ENCODE data around the gene KHK.

DNA sequence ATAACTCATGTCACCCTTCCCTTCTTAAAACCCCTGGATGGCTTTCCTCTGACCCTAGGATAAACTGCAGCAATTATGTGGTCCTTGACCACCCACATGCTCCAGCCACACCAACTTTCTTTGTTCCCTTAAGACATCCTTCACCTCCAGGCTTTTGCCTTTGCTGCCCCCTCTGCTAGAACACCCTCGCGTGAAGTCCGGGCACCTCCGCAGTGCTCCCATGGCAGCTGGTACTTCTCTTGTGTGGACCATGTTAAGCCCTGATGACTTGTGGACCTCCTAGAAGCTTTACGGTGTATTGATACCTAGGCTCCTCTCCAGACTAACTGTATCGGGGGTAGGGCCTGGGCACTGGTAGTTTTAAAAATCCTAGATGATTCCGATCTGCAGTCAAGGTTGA, 36.2 kb downstream of the KHK start:
- TF ChIP-seq POLR2AphosphoS5 (IDR thresholded peaks at IDR 0.05) (no peak), EP300 (IDR thresholded peaks at IDR 0.05) (no peak), POLR2A (IDR thresholded peaks at IDR 0.05) (no peak)
- TF ChIP-seq, protein P1, sequence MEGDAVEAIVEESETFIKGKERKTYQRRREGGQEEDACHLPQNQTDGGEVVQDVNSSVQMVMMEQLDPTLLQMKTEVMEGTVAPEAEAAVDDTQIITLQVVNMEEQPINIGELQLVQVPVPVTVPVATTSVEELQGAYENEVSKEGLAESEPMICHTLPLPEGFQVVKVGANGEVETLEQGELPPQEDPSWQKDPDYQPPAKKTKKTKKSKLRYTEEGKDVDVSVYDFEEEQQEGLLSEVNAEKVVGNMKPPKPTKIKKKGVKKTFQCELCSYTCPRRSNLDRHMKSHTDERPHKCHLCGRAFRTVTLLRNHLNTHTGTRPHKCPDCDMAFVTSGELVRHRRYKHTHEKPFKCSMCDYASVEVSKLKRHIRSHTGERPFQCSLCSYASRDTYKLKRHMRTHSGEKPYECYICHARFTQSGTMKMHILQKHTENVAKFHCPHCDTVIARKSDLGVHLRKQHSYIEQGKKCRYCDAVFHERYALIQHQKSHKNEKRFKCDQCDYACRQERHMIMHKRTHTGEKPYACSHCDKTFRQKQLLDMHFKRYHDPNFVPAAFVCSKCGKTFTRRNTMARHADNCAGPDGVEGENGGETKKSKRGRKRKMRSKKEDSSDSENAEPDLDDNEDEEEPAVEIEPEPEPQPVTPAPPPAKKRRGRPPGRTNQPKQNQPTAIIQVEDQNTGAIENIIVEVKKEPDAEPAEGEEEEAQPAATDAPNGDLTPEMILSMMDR (IDR thresholded peaks at IDR 0.05): no peak

Data from suprapubic skin (tissue), 4 donors.